SK-N-SH (cell line): ENCODE measurements around the gene IQSEC1. TPM values are rescaled to one million over a fixed set of nuclear protein-coding genes. Genes with fewer than 3 reads are reported as not detected.

Source experiments
- CTCF ChIA-PET: fragments of 300-600, 350-600 bp; formaldehyde crosslinking; extraction: SDS; loops from one replicate; lab custom pipeline; 2021; lab: Yijun Ruan, JAX
- POLR2A ChIA-PET: fragments of 350-600 bp; sonication (Branson Sonifier 250); formaldehyde crosslinking; extraction: SDS; loops from one replicate; lab custom pipeline; 2020; ENCODE audit warnings: antibody characterized with exemption, inconsistent platforms; lab: Yijun Ruan, JAX
- DNase-seq: peaks from one replicate; pipeline ENCODE4 v3.0.0; 2012
- H2AFZ ChIP-seq: fragments of 200-600 bp; sonication (generic); 2 replicates; pipeline ENCODE4 v1.8.1; 2016; ENCODE audit warnings: antibody characterized with exemption, mild to moderate bottlenecking, low read depth
- H3F3A ChIP-seq: fragments of 200-600 bp; sonication (generic); replicated peaks from 2 replicates; pipeline ENCODE3; 2016; ENCODE audit warnings: antibody characterized with exemption, mild to moderate bottlenecking; ENCODE audit not compliant: insufficient read depth
- H3K27ac ChIP-seq, 2 experiments: fragments of 200-500 bp in 1 of 2; fragments of 200-600 bp in 1 of 2; sonication (Bioruptor generic) in 1 of 2; sonication (generic), shearing (Covaris generic) in 1 of 2; 2 replicates each; pipeline versions ENCODE4 v1.5.1 to v1.6.1; 2014 to 2016; ENCODE audit warnings: low read depth in 2 of 2, inconsistent platforms in 1 of 2, low read length in 1 of 2, mild to moderate bottlenecking in 1 of 2, mixed read lengths in 1 of 2
- H3K27me3 ChIP-seq: fragments of 200-600 bp; sonication (generic), shearing (Covaris generic); 2 replicates; pipeline ENCODE4 v1.6.1; 2016; ENCODE audit warnings: mixed run types; ENCODE audit not compliant: insufficient read depth
- H3K36me3 ChIP-seq, 2 experiments: fragments of 200-500 bp in 1 of 2; fragments of 200-600 bp in 1 of 2; sonication (Bioruptor generic) in 1 of 2; sonication (generic) in 1 of 2; replicated peaks in 1 of 2; 2 replicates each; pipeline versions ENCODE3 to v1.5.1; 2014 to 2016; ENCODE audit warnings: low read length in 1 of 2, mild to moderate bottlenecking in 1 of 2; ENCODE audit not compliant: insufficient read depth in 2 of 2, control insufficient read depth in 1 of 2
- H3K4me1 ChIP-seq, 2 experiments: fragments of 200-500 bp in 1 of 2; fragments of 200-600 bp in 1 of 2; sonication (Bioruptor generic) in 1 of 2; sonication (generic), shearing (Covaris generic) in 1 of 2; 2 replicates each; pipeline versions ENCODE4 v1.5.1 to v1.6.1; 2014 to 2016; ENCODE audit warnings: low read depth in 1 of 2, low read length in 1 of 2, mixed run types in 1 of 2; ENCODE audit not compliant: insufficient read depth in 2 of 2, control insufficient read depth in 1 of 2
- H3K4me2 ChIP-seq: fragments of 200-600 bp; sonication (generic), shearing (Covaris generic); 2 replicates; pipeline ENCODE4 v1.6.1; 2017; ENCODE audit warnings: mixed run types
- H3K4me3 ChIP-seq, 2 experiments: fragments of 200-500 bp in 1 of 2; fragments of 200-600 bp in 1 of 2; sonication (Bioruptor generic) in 1 of 2; sonication (generic), shearing (Covaris generic) in 1 of 2; 2 replicates each; pipeline versions ENCODE4 v1.5.1 to v1.8.1; 2014 to 2016; ENCODE audit warnings: low read depth in 2 of 2, inconsistent platforms in 1 of 2, low read length in 1 of 2, mild to moderate bottlenecking in 1 of 2, mixed read lengths in 1 of 2, moderate library complexity in 1 of 2
- H3K79me2 ChIP-seq: fragments of 200-600 bp; sonication (generic); 2 replicates; pipeline ENCODE4 v1.8.1; 2017; ENCODE audit warnings: mild to moderate bottlenecking; ENCODE audit not compliant: insufficient read depth
- H3K9ac ChIP-seq: fragments of 200-600 bp; sonication (generic); 2 replicates; pipeline ENCODE4 v1.6.1; 2017; ENCODE audit warnings: mixed run types
- H3K9me2 ChIP-seq: fragments of 200-600 bp; sonication (generic); 2 replicates; pipeline ENCODE4 v1.6.1; 2017; ENCODE audit warnings: mixed run types
- H3K9me3 ChIP-seq: fragments of 200-600 bp; sonication (generic); 2 replicates; pipeline ENCODE4 v1.6.1; 2017; ENCODE audit warnings: mixed run types, mild to moderate bottlenecking, moderate library complexity
- H4K20me1 ChIP-seq: fragments of 200-600 bp; sonication (generic); 2 replicates; pipeline ENCODE4 v1.6.1; 2017; ENCODE audit warnings: mild to moderate bottlenecking, mixed run types; ENCODE audit not compliant: insufficient read depth
- CHD2 ChIP-seq: fragments of 150-350 bp; IDR thresholded peaks from 2 replicates; pipeline ENCODE4 v1.6.1; 2018; ENCODE audit warnings: low read length; ENCODE audit not compliant: partially characterized antibody
- FOXM1 ChIP-seq: IDR thresholded peaks from 2 replicates; pipeline ENCODE4 v1.4.0; 2012; ENCODE audit warnings: low read depth, mild to moderate bottlenecking
- GABPA ChIP-seq: IDR thresholded peaks from 2 replicates; pipeline ENCODE4 v1.4.0; 2012; ENCODE audit warnings: low read depth, mild to moderate bottlenecking
- GATA2 ChIP-seq: sonication (generic); formaldehyde crosslinking; IDR thresholded peaks from 2 replicates; pipeline ENCODE4 v1.5.0; 2020; ENCODE audit warnings: mild to moderate bottlenecking, missing genetic modification reagents
- IRF3 ChIP-seq: fragments of 150-350 bp; IDR thresholded peaks from 2 replicates; pipeline ENCODE4 v1.6.1; 2016; ENCODE audit warnings: mild to moderate bottlenecking, low read depth, low read length
- JUND ChIP-seq: IDR thresholded peaks from 2 replicates; pipeline ENCODE4 v1.4.0; 2012
- MEF2A ChIP-seq: IDR thresholded peaks from 2 replicates; pipeline ENCODE4 v1.4.0; 2012; ENCODE audit warnings: low read depth, borderline replicate concordance
- MXI1 ChIP-seq: IDR thresholded peaks from 2 replicates; pipeline ENCODE4 v1.6.1; 2012; ENCODE audit warnings: mild to moderate bottlenecking, low read depth, low read length, improper control_type of control experiment
- POLR2AphosphoS5 ChIP-seq: IDR thresholded peaks from 2 replicates; pipeline ENCODE4 v1.6.1; 2012; ENCODE audit warnings: low read depth, low read length
- RXRA ChIP-seq: IDR thresholded peaks from 2 replicates; pipeline ENCODE4 v1.4.0; 2012; ENCODE audit warnings: low read depth, mild to moderate bottlenecking, borderline replicate concordance
- SMC3 ChIP-seq: IDR thresholded peaks from 2 replicates; pipeline ENCODE4 v1.6.1; 2012; ENCODE audit warnings: low read depth, low read length, improper control_type of control experiment
- TCF12 ChIP-seq: IDR thresholded peaks from 2 replicates; pipeline ENCODE4 v1.4.0; 2012
- TEAD4 ChIP-seq: IDR thresholded peaks from 2 replicates; pipeline ENCODE4 v1.4.0; 2012; ENCODE audit warnings: mild to moderate bottlenecking, borderline replicate concordance; ENCODE audit not compliant: insufficient read depth
- USF2 ChIP-seq: fragments of 150-350 bp; IDR thresholded peaks from 2 replicates; pipeline ENCODE4 v1.6.1; 2017; ENCODE audit warnings: antibody characterized with exemption, low read length, low read depth, borderline replicate concordance
- YY1 ChIP-seq: IDR thresholded peaks from 2 replicates; pipeline ENCODE4 v1.4.0; 2012; ENCODE audit warnings: low read depth, mild to moderate bottlenecking
- ZBTB33 ChIP-seq: IDR thresholded peaks from 2 replicates; pipeline ENCODE4 v1.4.0; 2012; ENCODE audit warnings: low read depth, borderline replicate concordance
- WGBS: methylation state at CpG from one replicate; pipeline ENCODE4 v1.1.6; 2017; ENCODE audit warnings: low lambda C conversion rate; 5-methylcytosine and 5-hydroxymethylcytosine counted together
- polyA plus RNA-seq, 3 experiments: library from polyadenylated mRNA; depleted of rRNA; stranded (reverse); fragments of >200 nt; gene quantifications; 2 replicates each; pipeline ENCODE4 v1.2.3, GENCODE V29; 2012
- TF ChIP-seq, protein P1 (sequence below): IDR thresholded peaks from 2 replicates; pipeline ENCODE4 v1.4.0; 2012; ENCODE audit warnings: low read depth

The IQSEC1 gene
- polyA plus RNA-seq, 1 of the 3 experiments (the other 2 are of a cell fraction) = 6.2 TPM

DNA sequence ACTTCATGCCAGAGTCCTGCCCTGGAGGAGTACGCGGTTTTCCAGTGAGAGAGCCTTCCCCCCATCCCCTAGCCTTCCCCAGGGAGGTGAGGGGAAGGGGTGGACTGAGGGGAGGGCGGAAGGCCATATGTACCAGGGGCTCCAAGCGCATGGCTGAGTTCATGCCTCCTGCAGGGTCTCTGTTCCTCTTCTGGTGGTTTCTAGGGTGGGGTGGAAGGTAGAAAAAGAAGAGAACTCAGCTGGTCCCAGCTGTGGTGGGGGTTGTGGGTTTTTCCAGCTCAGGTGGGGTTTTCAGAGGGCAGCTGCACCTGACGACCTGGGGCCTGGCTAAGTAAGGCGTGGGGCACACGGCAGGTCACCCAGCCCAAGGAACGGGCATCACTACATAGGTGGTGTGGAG, 10.7 kb upstream of the IQSEC1 start:
- WGBS = 74% methylated on average over 8 of the region's 8 CpGs
- no peak overlapping the region for H3K9ac ChIP-seq
- ChIA-PET POLR2A (no interaction called here), CTCF (interaction anchor here (1.5 to 3.9 kb wide), 2 partner anchors 8 to 100 kb away, joined by 3 to 32 read pairs; no protein-coding TSS in a partner anchor)
- no peaks in the 10 kb centered on the region for H3K79me2 ChIP-seq
- no peaks in the 10 kb centered on the region for H3K9me2 ChIP-seq
- H3K4me2 ChIP-seq = no peak overlapping the region
- no peaks in the 10 kb centered on the region for H3K36me3 ChIP-seq
- H3K4me1 ChIP-seq = peaks cover 0 to 20% of the 10 kb centered on the region in 2 experiments; a peak in 1 of 4 replicates
- no peak overlapping the region for H2AFZ ChIP-seq
- H3K27ac ChIP-seq = no peak overlapping the region
- no peaks in the 10 kb centered on the region for H4K20me1 ChIP-seq
- no peak overlapping the region for H3K4me3 ChIP-seq
- DNase-seq = no peak
- TF ChIP-seq TCF12 (no peak), RXRA (no peak), FOXM1 (no peak), YY1 (no peak), JUND (no peak), MXI1 (no peak), MEF2A (no peak), IRF3 (no peak), GABPA (no peak), CHD2 (no peak), SMC3 (no peak), USF2 (no peak), POLR2AphosphoS5 (no peak), ZBTB33 (no peak), GATA2 (CRISPR knock-in tag) (no peak), TEAD4 (no peak)
- TF ChIP-seq, protein P1, sequence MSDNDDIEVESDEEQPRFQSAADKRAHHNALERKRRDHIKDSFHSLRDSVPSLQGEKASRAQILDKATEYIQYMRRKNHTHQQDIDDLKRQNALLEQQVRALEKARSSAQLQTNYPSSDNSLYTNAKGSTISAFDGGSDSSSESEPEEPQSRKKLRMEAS = no peak
- H3F3A ChIP-seq = no peaks in the 10 kb centered on the region
- peaks cover 5% of the 10 kb centered on the region; the same call in 1 of the 2 replicates for H3K27me3 ChIP-seq
- H3K9me3 ChIP-seq = no peaks in the 10 kb centered on the region
